HL-60 (cell line): ENCODE results near the gene PAK3.

ENCODE experiments used
- POLR2AphosphoS5 ChIP-seq: IDR thresholded peaks from 2 replicates; pipeline ENCODE4 v1.6.1; 2012; ENCODE audit warnings: low read depth
- REST ChIP-seq: IDR thresholded peaks from 2 replicates; pipeline ENCODE4 v1.6.1; 2012; ENCODE audit warnings: low read depth; ENCODE audit not compliant: insufficient replicate concordance

DNA sequence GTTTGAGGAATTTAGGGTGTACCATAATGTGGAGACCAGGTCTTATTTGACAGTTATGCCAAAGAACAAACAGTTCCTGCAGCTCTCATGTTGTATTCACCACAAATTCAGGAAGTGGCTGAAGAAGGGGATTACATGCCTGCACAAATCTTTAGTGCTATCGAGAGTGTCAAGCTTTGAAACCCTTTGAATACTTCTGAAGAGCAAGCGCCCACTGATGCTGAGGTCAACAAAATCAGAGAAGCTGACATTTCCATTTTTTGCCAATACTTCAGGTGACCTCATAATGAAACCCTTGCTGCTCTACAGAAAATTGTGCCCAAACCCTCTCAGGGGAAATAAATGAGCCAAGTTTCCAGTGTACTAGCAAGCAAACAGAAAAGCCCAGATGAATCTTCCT lies 28.4 kb downstream of the PAK3 start:
- no peak for TF ChIP-seq REST
- TF ChIP-seq POLR2AphosphoS5 = no peak
